Keratinocyte (primary cell): Measurements from ENCODE around the gene PCDHAC2.

Source experiments
- EZH2 ChIP-seq: IDR thresholded peaks from one replicate; pipeline ENCODE4 v1.6.1; 2012; ENCODE audit warnings: inconsistent platforms, mild to moderate bottlenecking, low read length, moderate library complexity
- TF ChIP-seq, protein P1 (sequence below), 3 experiments: IDR thresholded peaks in 1 of 3; conservative IDR thresholded peaks in 1 of 3; optimal IDR thresholded peaks in 1 of 3; 2 replicates in 2 of 3; 3 replicates in 1 of 3; pipeline versions ENCODE3 to v1.5.1; 2011; ENCODE audit warnings: low read length in 3 of 3, mild to moderate bottlenecking in 3 of 3, moderate library complexity in 2 of 3, control low read depth in 1 of 3, inconsistent platforms in 1 of 3; ENCODE audit not compliant: insufficient read depth in 2 of 3; ENCODE audit errors: extremely low read depth in 1 of 3

DNA sequence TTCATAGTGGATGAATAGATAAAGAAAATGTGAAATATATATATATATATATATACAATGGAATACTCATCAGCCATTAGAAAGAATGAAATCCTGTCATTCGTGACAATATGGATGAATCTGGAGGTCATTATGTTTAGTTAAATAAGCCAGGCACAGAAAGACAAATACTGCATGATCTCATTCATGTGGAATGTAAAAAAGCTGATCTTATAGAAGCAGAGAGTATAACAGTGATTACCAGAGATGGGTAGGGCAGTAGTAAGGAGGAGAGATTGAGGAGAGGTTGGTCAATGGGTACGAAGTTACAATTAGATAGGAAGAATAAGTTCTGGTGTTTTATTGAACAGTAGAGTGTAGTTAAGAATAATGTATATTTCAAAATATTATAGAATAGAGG is 19.7 kb upstream of the PCDHAC2 start:
- TF ChIP-seq, protein P1, sequence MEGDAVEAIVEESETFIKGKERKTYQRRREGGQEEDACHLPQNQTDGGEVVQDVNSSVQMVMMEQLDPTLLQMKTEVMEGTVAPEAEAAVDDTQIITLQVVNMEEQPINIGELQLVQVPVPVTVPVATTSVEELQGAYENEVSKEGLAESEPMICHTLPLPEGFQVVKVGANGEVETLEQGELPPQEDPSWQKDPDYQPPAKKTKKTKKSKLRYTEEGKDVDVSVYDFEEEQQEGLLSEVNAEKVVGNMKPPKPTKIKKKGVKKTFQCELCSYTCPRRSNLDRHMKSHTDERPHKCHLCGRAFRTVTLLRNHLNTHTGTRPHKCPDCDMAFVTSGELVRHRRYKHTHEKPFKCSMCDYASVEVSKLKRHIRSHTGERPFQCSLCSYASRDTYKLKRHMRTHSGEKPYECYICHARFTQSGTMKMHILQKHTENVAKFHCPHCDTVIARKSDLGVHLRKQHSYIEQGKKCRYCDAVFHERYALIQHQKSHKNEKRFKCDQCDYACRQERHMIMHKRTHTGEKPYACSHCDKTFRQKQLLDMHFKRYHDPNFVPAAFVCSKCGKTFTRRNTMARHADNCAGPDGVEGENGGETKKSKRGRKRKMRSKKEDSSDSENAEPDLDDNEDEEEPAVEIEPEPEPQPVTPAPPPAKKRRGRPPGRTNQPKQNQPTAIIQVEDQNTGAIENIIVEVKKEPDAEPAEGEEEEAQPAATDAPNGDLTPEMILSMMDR (optimal IDR thresholded peaks at IDR 0.05 in 1 of 3, IDR thresholded peaks at IDR 0.05 in 1 of 3, conservative IDR thresholded peaks at IDR 0.05 in 1 of 3; ENCODE audit: extremely low read depth in 1 of 3, insufficient read depth in 2 of 3, low read length in 3 of 3), result no peak
- TF ChIP-seq EZH2, result no peak
